GM18519 (cell line): ENCODE data around the gene SEC24C.
A peak's percentile ranks its signal among the peaks of the same experiment; 100 is the strongest.
"Not testable (repeated sequence)": the region's sequence is repeated elsewhere in the genome, so short reads cannot be mapped to it uniquely, and the experiment has no call there.

Source experiments
- ATAC-seq: cut with Tn5 transposase; IDR thresholded peaks from one replicate; pipeline ENCODE4 v1.9.1; 2021; ENCODE audit warnings: mild to moderate bottlenecking, moderate library complexity; ENCODE audit not compliant: unreplicated experiment, low FRiP score

Gene SEC24C

GRCh38 chr10:73768881-73769280 lies 24.7 kb downstream of the SEC24C start:
- ATAC-seq = no peak

- ATAC-seq = no peak
These were observed 25.2 kb downstream of the SEC24C start for GRCh38 chr10:73769396-73769795.

GRCh38 chr10:73771722-73772280 lies 27.6 kb downstream of the SEC24C start:
- ATAC-seq = no peak

- ATAC-seq = peak; percentile 48
These were observed 28.3 kb downstream of the SEC24C start for GRCh38 chr10:73772281-73773151.

- ATAC-seq = peak; percentile 10
These were observed 29.1 kb downstream of the SEC24C start for GRCh38 chr10:73773152-73773879.

GRCh38 chr10:73774637-73775036 lies 30.5 kb downstream of the SEC24C start:
- no peak for ATAC-seq

- ATAC-seq = no peak
These were observed 34.8 kb downstream of the SEC24C start for GRCh38 chr10:73779018-73779417.

- no peak for ATAC-seq
These were observed 35.5 kb downstream of the SEC24C start for GRCh38 chr10:73779539-73780197.

GRCh38 chr10:73780301-73780700 lies 36.1 kb downstream of the SEC24C start:
- ATAC-seq = no peak

GRCh38 chr10:73780966-73781365 lies 36.8 kb downstream of the SEC24C start:
- no peak for ATAC-seq

- no peak for ATAC-seq
These were observed 37.3 kb downstream of the SEC24C start for GRCh38 chr10:73781548-73781878.

GRCh38 chr10:73781879-73782748 lies 37.9 kb downstream of the SEC24C start, which contains the start of gene CHCHD1:
Gene CHCHD1, plus strand, starts transcription at chr10:73782048. Its CDS starts 28 bp downstream, at chr10:73782076.
- ATAC-seq = peak; percentile 42

GRCh38 chr10:73782749-73783085 lies 38.5 kb downstream of the SEC24C start:
- no peak for ATAC-seq

- peak; percentile 43 for ATAC-seq
These were observed 41.1 kb downstream of the SEC24C start, which contains the start of gene ZSWIM8 for GRCh38 chr10:73785211-73785720. Gene ZSWIM8, plus strand, starts transcription at chr10:73785606. Its CDS starts 273 bp downstream, at chr10:73785879.

- peak; percentile 16 for ATAC-seq
These were observed 41.7 kb downstream of the SEC24C start for GRCh38 chr10:73785721-73786511.

- ATAC-seq = no peak
These were observed 42.3 kb downstream of the SEC24C start for GRCh38 chr10:73786512-73786885.

GRCh38 chr10:73787031-73787800 lies 43.0 kb downstream of the SEC24C start:
- ATAC-seq = not testable (repeated sequence)
